Liver (tissue), 9 donors: Measurements from ENCODE around the gene S100A4. TPM values are rescaled to one million over a fixed set of nuclear protein-coding genes. Genes with fewer than 3 reads are reported as not detected.
"Not testable (repeated sequence)": the region's sequence is repeated elsewhere in the genome, so short reads cannot be mapped to it uniquely, and the experiment has no call there.

ENCODE experiments used
- DNase-seq: peaks from one replicate; pipeline ENCODE4 v3.0.0-alpha.2; 2017; ENCODE audit warnings: low spot score
- H3K27ac ChIP-seq, 2 donors: one replicate each; pipeline ENCODE4 v1.7.0; 2013; ENCODE audit warnings: inconsistent platforms in 2 of 2, low read length in 2 of 2, control low read depth in 1 of 2, low read depth in 1 of 2, mild to moderate bottlenecking in 1 of 2
- H3K27me3 ChIP-seq, 4 donors: one replicate each; pipeline versions ENCODE4 v1.6.1 to v1.7.0; 2013; ENCODE audit warnings: low read length in 3 of 4, inconsistent platforms in 1 of 4, mild to moderate bottlenecking in 1 of 4, moderate library complexity in 1 of 4; ENCODE audit not compliant: control insufficient read depth in 4 of 4, insufficient read depth in 4 of 4
- H3K36me3 ChIP-seq, 4 donors: one replicate each; pipeline versions ENCODE4 v1.6.1 to v1.7.0; 2013; ENCODE audit warnings: low read length in 3 of 4, mild to moderate bottlenecking in 3 of 4, low read depth in 1 of 4, moderate library complexity in 1 of 4; ENCODE audit not compliant: control insufficient read depth in 4 of 4, insufficient read depth in 3 of 4
- H3K4me1 ChIP-seq, 4 donors: one replicate each; pipeline versions ENCODE4 v1.6.1 to v1.7.0; 2013; ENCODE audit warnings: low read length in 3 of 4, mild to moderate bottlenecking in 3 of 4, moderate library complexity in 1 of 4; ENCODE audit not compliant: control insufficient read depth in 4 of 4, insufficient read depth in 4 of 4
- H3K4me3 ChIP-seq, 3 donors: one replicate each; pipeline versions ENCODE4 v1.6.1 to v1.7.0; 2013; ENCODE audit warnings: low read length in 3 of 3, control low read depth in 1 of 3, low read depth in 1 of 3, mild to moderate bottlenecking in 1 of 3
- H3K9ac ChIP-seq, 2 donors: one replicate each; pipeline ENCODE4 v1.7.0; 2013; ENCODE audit warnings: low read length in 2 of 2, mild to moderate bottlenecking in 2 of 2, moderate library complexity in 2 of 2, control low read depth in 1 of 2, low read depth in 1 of 2
- H3K9me3 ChIP-seq, 4 donors: one replicate each; pipeline versions ENCODE4 v1.6.1 to v1.7.0; 2013; ENCODE audit warnings: low read length in 3 of 4; ENCODE audit not compliant: control insufficient read depth in 4 of 4
- ATF3 ChIP-seq: IDR thresholded peaks from 2 replicates; pipeline ENCODE4 v1.6.1; 2016; ENCODE audit warnings: antibody characterized with exemption
- CTCF ChIP-seq: fragments of 150-350 bp; IDR thresholded peaks from 2 replicates; pipeline ENCODE4 v1.5.1; 2017; ENCODE audit warnings: improper control_type of control experiment, low read depth, low read length; ENCODE audit not compliant: missing input control
- FOXA1 ChIP-seq: IDR thresholded peaks from 2 replicates; pipeline ENCODE4 v1.6.1; 2016; ENCODE audit warnings: antibody characterized with exemption
- FOXA2 ChIP-seq: IDR thresholded peaks from 2 replicates; pipeline ENCODE4 v1.6.1; 2016; ENCODE audit warnings: antibody characterized with exemption
- GABPA ChIP-seq, 2 donors: IDR thresholded peaks in 1 of 2; conservative IDR thresholded peaks in 1 of 2; 2 replicates each; pipeline ENCODE4 v1.6.1; 2016; ENCODE audit warnings: antibody characterized with exemption in 2 of 2, mild to moderate bottlenecking in 1 of 2, moderate library complexity in 1 of 2
- HNF4A ChIP-seq, 2 donors: conservative IDR thresholded peaks; 2 replicates each; pipeline ENCODE4 v1.6.1; 2016; ENCODE audit warnings: antibody characterized with exemption in 2 of 2, mild to moderate bottlenecking in 2 of 2
- HNF4G ChIP-seq: IDR thresholded peaks from 2 replicates; pipeline ENCODE4 v1.6.1; 2016; ENCODE audit warnings: antibody characterized with exemption
- JUND ChIP-seq, 2 donors: IDR thresholded peaks; 2 replicates each; pipeline ENCODE4 v1.6.1; 2016; ENCODE audit warnings: antibody characterized with exemption in 2 of 2
- MAX ChIP-seq: IDR thresholded peaks from 2 replicates; pipeline ENCODE4 v1.6.1; 2016; ENCODE audit warnings: antibody characterized with exemption
- NR2F2 ChIP-seq: IDR thresholded peaks from 2 replicates; pipeline ENCODE4 v1.6.1; 2016; ENCODE audit warnings: antibody characterized with exemption
- REST ChIP-seq: IDR thresholded peaks from 2 replicates; pipeline ENCODE4 v1.6.1; 2016; ENCODE audit warnings: antibody characterized with exemption, mild to moderate bottlenecking
- RXRA ChIP-seq, 2 donors: IDR thresholded peaks; 2 replicates each; pipeline ENCODE4 v1.6.1; 2017 to 2018; ENCODE audit warnings: antibody characterized with exemption in 2 of 2, mild to moderate bottlenecking in 1 of 2
- SP1 ChIP-seq: IDR thresholded peaks from 2 replicates; pipeline ENCODE4 v1.6.1; 2018; ENCODE audit warnings: antibody characterized with exemption, mild to moderate bottlenecking
- TAF1 ChIP-seq: conservative IDR thresholded peaks from 2 replicates; pipeline ENCODE4 v1.6.1; 2016; ENCODE audit warnings: antibody characterized with exemption, mild to moderate bottlenecking
- YY1 ChIP-seq: IDR thresholded peaks from 2 replicates; pipeline ENCODE4 v1.6.1; 2016; ENCODE audit warnings: antibody characterized with exemption, mild to moderate bottlenecking
- WGBS: extraction: QIAGEN DNeasy Blood & Tissue Kit; methylation state at CpG from one replicate; pipeline ENCODE4 v1.1.7; 2013; 5-methylcytosine and 5-hydroxymethylcytosine counted together
- polyA plus RNA-seq, 2 donors: library from polyadenylated mRNA; stranded (reverse) in 1 of 2; unstranded in 1 of 2; fragments of 200-250 nt in 1 of 2; fragments of >200 nt in 1 of 2; fragmentation: Nextera tagmentation in 1 of 2; extraction: Ambion mirVana in 1 of 2; gene quantifications; one replicate each; pipeline versions ENCODE4 v1.2.1 to v1.2.3, GENCODE V29; 2013 to 2015
- total RNA-seq, 2 donors: library from RNA; depleted of rRNA; stranded (reverse); fragments of >200 nt; gene quantifications; one replicate each; pipeline ENCODE4 v1.2.3, GENCODE V29; 2014
- donor health status: healthy.
- donor health status: healthy.
- donor health status: healthy.
- donor health status: healthy.
- donor health status: healthy.

Gene S100A4
- total and polyA plus RNA-seq, 4 donors: 4.8 to 69.8 (median 16.7) TPM

- no peak overlapping the region for H3K27ac ChIP-seq
- H3K9me3 ChIP-seq: no peaks in the 10 kb centered on the region
- WGBS: 67% methylated on average over 3 of the region's 3 CpGs
- no peaks in the 10 kb centered on the region for H3K36me3 ChIP-seq
- no peaks in the 10 kb centered on the region for H3K27me3 ChIP-seq
- DNase-seq: no peak
- H3K4me3 ChIP-seq: no peak overlapping the region
- H3K4me1 ChIP-seq: peaks cover 0 to 2% (median 0%) of the 10 kb centered on the region in 4 donors
- TF ChIP-seq FOXA2 (no peak), HNF4A (conservative IDR thresholded peaks at IDR 0.05) (no peak)
- H3K9ac ChIP-seq: no peak overlapping the region
Measured at GRCh38 chr1:153525088-153525728, 20.4 kb downstream of the S100A4 start.

GRCh38 chr1:153522353-153523048 is 23.1 kb downstream of the S100A4 start:
- not testable (repeated sequence) for H3K4me1 ChIP-seq, H3K4me3 ChIP-seq, H3K36me3 ChIP-seq, DNase-seq, H3K9ac ChIP-seq, H3K9me3 ChIP-seq, H3K27ac ChIP-seq, H3K27me3 ChIP-seq
- WGBS: 78% methylated on average over 14 of the region's 14 CpGs

- WGBS: 97% methylated on average over 37 of the region's 37 CpGs
- not testable (repeated sequence) for H3K4me3 ChIP-seq, H3K27me3 ChIP-seq, H3K4me1 ChIP-seq, H3K9me3 ChIP-seq, H3K9ac ChIP-seq, H3K27ac ChIP-seq, H3K36me3 ChIP-seq, DNase-seq
Measured at GRCh38 chr1:153521808-153522207, 23.8 kb downstream of the S100A4 start.

- Histone ChIP-seq H3K9ac (no peak overlapping the region), H3K27ac (no peak overlapping the region), H3K4me3 (no peak overlapping the region), H3K27me3 (no peaks in the 10 kb centered on the region), H3K9me3 (no peaks in the 10 kb centered on the region), H3K4me1 (peaks cover 0 to 1% (median 0%) of the 10 kb centered on the region in 4 donors), H3K36me3 (no peaks in the 10 kb centered on the region)
- DNase-seq: no peak
- WGBS: 92% methylated on average over 4 of the region's 4 CpGs
- TF ChIP-seq GABPA (IDR thresholded peaks at IDR 0.05 in 1 of 2, conservative IDR thresholded peaks at IDR 0.05 in 1 of 2) (no peak), NR2F2 (no peak), FOXA2 (no peak), YY1 (no peak), CTCF (no peak), MAX (no peak), FOXA1 (no peak), ATF3 (no peak), TAF1 (no peak), HNF4G (no peak), JUND (IDR thresholded peaks at IDR 0.05) (no peak), SP1 (no peak), RXRA (IDR thresholded peaks at IDR 0.05) (no peak), HNF4A (conservative IDR thresholded peaks at IDR 0.05) (no peak), REST (no peak)
Measured at GRCh38 chr1:153520818-153521476, 24.7 kb downstream of the S100A4 start.
